Stimulated activated CD4-positive, alpha-beta T cell treated with anti-CD3 and anti-CD28 coated beads, Interleukin-1b, Interleukin-23, amount 100 ng/mL, for 4 hours (primary cell): ENCODE measurements around the gene SUDS3.
A peak's percentile ranks its signal among the peaks of the same experiment; 100 is the strongest.
"Not testable (repeated sequence)": the region's sequence is repeated elsewhere in the genome, so short reads cannot be mapped to it uniquely, and the experiment has no call there.

Source experiments
- DNase-seq, 2 donors: peaks; one replicate each; pipeline ENCODE4 v3.0.0-alpha.2; 2020; ENCODE audit warnings: low read depth in 2 of 2

The SUDS3 gene, protein sequence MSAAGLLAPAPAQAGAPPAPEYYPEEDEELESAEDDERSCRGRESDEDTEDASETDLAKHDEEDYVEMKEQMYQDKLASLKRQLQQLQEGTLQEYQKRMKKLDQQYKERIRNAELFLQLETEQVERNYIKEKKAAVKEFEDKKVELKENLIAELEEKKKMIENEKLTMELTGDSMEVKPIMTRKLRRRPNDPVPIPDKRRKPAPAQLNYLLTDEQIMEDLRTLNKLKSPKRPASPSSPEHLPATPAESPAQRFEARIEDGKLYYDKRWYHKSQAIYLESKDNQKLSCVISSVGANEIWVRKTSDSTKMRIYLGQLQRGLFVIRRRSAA

DNA sequence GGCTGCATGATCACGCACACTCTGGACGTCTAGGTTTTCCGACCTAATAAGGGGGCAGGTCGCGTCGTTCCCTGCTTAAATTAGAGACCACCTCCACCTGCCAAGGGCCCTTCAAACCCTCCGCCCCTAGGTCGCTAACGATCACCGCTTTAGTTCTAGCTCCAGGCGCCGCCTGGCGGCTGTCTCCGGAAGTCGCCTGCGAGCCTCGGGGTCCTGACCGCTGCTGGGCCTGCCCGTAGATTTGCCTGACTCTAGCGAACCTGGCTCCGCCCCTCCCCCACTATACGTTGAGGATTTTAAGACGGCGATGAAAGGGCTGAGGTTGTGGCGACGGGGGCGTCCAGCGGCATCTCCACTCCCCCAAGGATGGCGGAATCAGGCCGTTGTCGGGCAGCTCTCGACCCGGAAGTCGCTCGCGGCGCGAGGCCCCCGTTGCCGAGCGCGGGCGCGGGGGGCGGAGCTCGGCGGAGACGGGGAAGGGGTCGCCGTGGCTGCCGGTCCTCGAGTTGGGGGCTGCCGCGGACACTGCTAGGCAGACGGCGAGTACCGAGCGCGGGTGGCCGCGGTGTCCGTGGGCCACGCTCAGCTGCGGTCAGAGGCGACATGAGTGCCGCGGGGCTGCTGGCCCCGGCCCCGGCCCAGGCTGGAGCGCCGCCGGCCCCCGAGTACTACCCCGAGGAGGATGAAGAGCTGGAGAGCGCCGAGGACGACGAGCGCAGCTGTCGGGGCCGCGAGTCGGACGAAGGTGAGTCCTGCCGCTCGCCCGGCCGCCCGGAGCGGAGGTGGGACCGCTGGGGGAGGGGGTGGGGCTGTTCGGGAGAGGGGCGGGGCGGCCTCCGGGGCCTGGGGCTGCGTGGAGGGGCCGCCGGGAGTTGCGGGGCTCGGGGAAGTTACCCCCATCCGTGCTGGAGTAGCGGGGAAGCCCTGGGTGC, at the start of gene SUDS3:
Gene SUDS3 (plus strand): TSS at position 467 of the 932 bp plus-strand sequence. CDS start 137 bp downstream, at position 604.
- peak; percentile 92 to 97 for DNase-seq

- no peak for DNase-seq
Observed at GRCh38 chr12:118326991-118327390, 49.4 kb upstream of the SUDS3 start.

- no peak for DNase-seq
Observed at GRCh38 chr12:118327391-118327790, 49.0 kb upstream of the SUDS3 start.

GRCh38 chr12:118328486-118329330, 47.6 kb upstream of the SUDS3 start:
- DNase-seq: no peak

GRCh38 chr12:118330421-118331018, 45.8 kb upstream of the SUDS3 start:
- no peak for DNase-seq

DNA sequence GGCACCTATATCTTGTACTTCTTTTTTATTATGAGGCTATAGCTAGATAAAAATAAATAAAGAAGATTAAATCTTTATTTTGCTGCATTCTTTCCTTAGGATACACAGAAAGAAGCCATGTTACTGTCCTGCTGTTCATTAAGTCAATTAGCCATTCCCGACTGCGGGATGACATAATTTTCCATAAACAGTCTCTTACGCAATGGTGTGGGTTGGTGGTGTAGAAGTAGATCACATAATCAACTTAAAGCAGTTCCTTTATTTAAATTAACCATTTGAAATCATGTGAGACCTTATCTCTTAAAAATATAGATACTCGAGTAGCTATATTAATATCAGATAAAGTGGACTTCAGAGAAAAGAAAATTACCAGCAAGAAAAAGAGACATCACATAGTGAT, 43.8 kb upstream of the SUDS3 start:
- DNase-seq: no peak

- DNase-seq: no peak
Observed at GRCh38 chr12:118334241-118334640, 42.1 kb upstream of the SUDS3 start.

GRCh38 chr12:118334939-118335567, 41.3 kb upstream of the SUDS3 start:
- DNase-seq: no peak

DNA sequence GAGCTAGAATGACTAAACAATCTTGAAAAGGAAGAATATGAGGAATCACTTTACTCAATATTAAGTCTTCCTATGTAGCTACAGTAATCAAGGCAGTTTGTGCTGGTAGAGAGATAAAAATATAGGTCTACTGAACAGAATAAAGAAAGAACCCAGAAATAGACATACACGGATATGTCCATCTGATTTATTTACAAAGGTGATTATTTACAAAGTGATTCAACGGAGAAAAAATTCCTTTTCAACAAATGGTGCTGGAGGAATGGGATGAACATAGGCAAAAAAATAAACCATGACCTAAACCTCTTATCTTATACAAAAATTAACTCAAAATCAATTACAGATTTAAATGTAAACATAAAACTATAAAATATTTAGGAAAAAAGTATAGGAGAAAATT, 40.2 kb upstream of the SUDS3 start:
- no peak for DNase-seq

- no peak for DNase-seq
Observed at GRCh38 chr12:118337194-118337838, 39.0 kb upstream of the SUDS3 start.

DNA sequence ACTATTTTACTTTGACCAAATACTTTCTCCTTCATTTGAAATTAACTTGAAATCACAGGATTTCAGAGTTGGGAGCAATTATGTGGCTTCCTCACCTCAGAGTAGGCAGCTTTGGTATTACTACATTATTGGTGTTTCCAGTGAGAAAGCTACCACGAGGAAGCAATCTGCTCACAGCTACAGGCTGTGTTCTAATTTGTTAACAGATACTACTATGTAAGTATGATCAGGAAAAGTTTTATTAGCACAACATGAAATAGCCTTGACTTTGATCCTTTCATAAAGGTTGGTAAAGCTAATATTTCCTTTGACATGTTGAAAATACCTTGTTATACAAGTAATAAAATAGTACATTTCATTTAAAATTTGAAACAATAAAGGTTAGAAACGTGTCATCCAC, 34.3 kb upstream of the SUDS3 start:
- DNase-seq: no peak

GRCh38 chr12:118344829-118345228, 31.5 kb upstream of the SUDS3 start:
- no peak for DNase-seq

- DNase-seq: no peak
Observed at GRCh38 chr12:118345355-118345754, 31.0 kb upstream of the SUDS3 start.

GRCh38 chr12:118346895-118347294, 29.5 kb upstream of the SUDS3 start:
- DNase-seq: no peak

GRCh38 chr12:118347916-118348315, 28.4 kb upstream of the SUDS3 start:
- no peak for DNase-seq

GRCh38 chr12:118350908-118351559, 25.3 kb upstream of the SUDS3 start:
- no peak for DNase-seq

- DNase-seq: no peak
Observed at GRCh38 chr12:118353721-118354120, 22.6 kb upstream of the SUDS3 start.

- not testable (repeated sequence) for DNase-seq
Observed at GRCh38 chr12:118354503-118354902, 21.9 kb upstream of the SUDS3 start.

- DNase-seq: no peak
Observed at GRCh38 chr12:118354903-118355302, 21.5 kb upstream of the SUDS3 start.

DNA sequence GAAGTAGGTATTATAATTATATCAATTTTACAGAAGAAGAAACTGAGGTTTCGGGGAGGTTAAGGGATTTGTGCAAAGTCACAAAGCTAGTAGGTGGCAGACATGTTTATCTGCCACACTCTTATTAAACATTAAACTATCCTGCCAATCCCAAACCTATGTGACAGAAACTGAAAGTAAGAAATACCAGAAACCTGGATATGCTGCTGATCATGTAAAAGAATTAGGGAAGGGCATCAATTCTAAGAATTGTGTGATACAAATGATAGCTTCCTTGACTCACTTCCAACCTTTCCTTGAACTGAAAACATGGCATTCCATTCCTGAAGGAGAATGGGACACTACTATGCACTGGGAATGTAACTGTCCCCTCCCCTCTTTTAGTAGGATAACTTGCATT, 20.5 kb upstream of the SUDS3 start:
- no peak for DNase-seq
